ENCODE measurements around the gene FKBP7. TPM values are rescaled to one million over a fixed set of nuclear protein-coding genes. Genes with fewer than 3 reads are reported as not detected.

The FKBP7 gene
- total RNA-seq, 1 donor from 2014 or later: 21.9 TPM

Other genes starting within 250 kb of the FKBP7 start
- gene PRKRA, start 27.4 kb downstream of the FKBP7 start, total RNA-seq: 53.3 and 63.4 TPM in 2 replicates
- 0.87 and 3.3 TPM in 2 replicates for gene PJVK, start 27.2 kb downstream of the FKBP7 start, total RNA-seq
- gene PLEKHA3, start 1.9 kb upstream of the FKBP7 start, total RNA-seq: 5.7 and 22.8 TPM in 2 replicates

Measured in renal cortical epithelial cell (primary cell).